Measurements from ENCODE around the gene NPB. TPM values are rescaled to one million over a fixed set of nuclear protein-coding genes. Genes with fewer than 3 reads are reported as not detected.

NPB gene
- polyA plus RNA-seq, 1 donor from 2014 or later = 1.3 TPM

- H3K4me3 ChIP-seq (ENCODE audit: low read length) = peak overlapping the region; percentile 88
Observed at GRCh38 chr17:81889602-81890001, 12.4 kb upstream of the NPB start.

More at GRCh38 chr17:81889602-81890001, 12.4 kb upstream of the NPB start:
- TF ChIP-seq REST (IDR thresholded peaks at IDR 0.05; ENCODE audit: borderline replicate concordance) (no peak), MXI1 (conservative IDR thresholded peaks at IDR 0.05; ENCODE audit: poor library complexity, severe bottlenecking) (no peak), EZH2 (IDR thresholded peaks at IDR 0.05; ENCODE audit: borderline replicate concordance, insufficient read depth, low read length, poor library complexity, severe bottlenecking) (no peak), POLR2AphosphoS5 (IDR thresholded peaks at IDR 0.05) (no peak), EP300 (conservative IDR thresholded peaks at IDR 0.05; ENCODE audit: poor library complexity, severe bottlenecking) (no peak), SMC3 (conservative IDR thresholded peaks at IDR 0.05; ENCODE audit: poor library complexity) (no peak), RAD21 (conservative IDR thresholded peaks at IDR 0.05) (no peak), CTCF (IDR thresholded peaks at IDR 0.05; ENCODE audit: poor library complexity, severe bottlenecking) (no peak), TAF1 (IDR thresholded peaks at IDR 0.05; ENCODE audit: low read depth) (no peak)
- Histone ChIP-seq H4K20me1 (ENCODE audit: insufficient read depth) (no peaks in the 10 kb centered on the region), H3K27ac (ENCODE audit: low read length) (no peak overlapping the region), H3K27me3 (ENCODE audit: insufficient read depth, low read depth, low read length) (no peaks in the 10 kb centered on the region), H3K79me2 (replicated peaks; ENCODE audit: insufficient read depth, low read length) (peaks cover 13% of the 10 kb centered on the region), H3K9ac (ENCODE audit: low read length) (no peak overlapping the region), H3K4me2 (ENCODE audit: low read length) (no peak overlapping the region), H3K9me3 (ENCODE audit: low read length) (no peaks in the 10 kb centered on the region), H3K9me2 (ENCODE audit: insufficient read depth, low read length) (no peaks in the 10 kb centered on the region), H3F3A (ENCODE audit: insufficient read depth, low read length, poor library complexity, severe bottlenecking) (no peaks in the 10 kb centered on the region), H3K36me3 (ENCODE audit: insufficient read depth, low read length) (no peaks in the 10 kb centered on the region), H2AFZ (ENCODE audit: low read depth, low read length) (no peak overlapping the region)
